SK-N-SH (cell line): Measurements from ENCODE around the gene UBFD1.

Source experiments
- CTCF ChIP-seq: fragments of 200-600 bp; sonication (generic); IDR thresholded peaks from 2 replicates; pipeline ENCODE4 v1.6.1; 2017; ENCODE audit warnings: antibody characterized with exemption, mild to moderate bottlenecking, moderate library complexity
- IRF3 ChIP-seq: fragments of 150-350 bp; IDR thresholded peaks from 2 replicates; pipeline ENCODE4 v1.6.1; 2016; ENCODE audit warnings: mild to moderate bottlenecking, low read depth, low read length
- POLR2AphosphoS5 ChIP-seq: IDR thresholded peaks from 2 replicates; pipeline ENCODE4 v1.6.1; 2012; ENCODE audit warnings: low read depth, low read length
- RAD21 ChIP-seq: IDR thresholded peaks from 2 replicates; pipeline ENCODE4 v1.6.1; 2012; ENCODE audit warnings: mild to moderate bottlenecking, low read length
- RCOR1 ChIP-seq: fragments of 150-350 bp; IDR thresholded peaks from 2 replicates; pipeline ENCODE4 v1.6.1; 2017; ENCODE audit warnings: antibody characterized with exemption, low read length

GRCh38 chr16:23521037-23521743, 36.3 kb upstream of the UBFD1 start:
- TF ChIP-seq CTCF (no peak), RCOR1 (no peak), IRF3 (no peak), RAD21 (no peak), POLR2AphosphoS5 (no peak)
